ENCODE measurements around the gene SPECC1L. TPM values are rescaled to one million over a fixed set of nuclear protein-coding genes. Genes with fewer than 3 reads are reported as not detected.
"Not testable (repeated sequence)": the region's sequence is repeated elsewhere in the genome, so short reads cannot be mapped to it uniquely, and the experiment has no call there.

SPECC1L gene
- total RNA-seq, 4 donors from 2014 or later, result 18.2 to 114 (median 55.3) TPM

DNA sequence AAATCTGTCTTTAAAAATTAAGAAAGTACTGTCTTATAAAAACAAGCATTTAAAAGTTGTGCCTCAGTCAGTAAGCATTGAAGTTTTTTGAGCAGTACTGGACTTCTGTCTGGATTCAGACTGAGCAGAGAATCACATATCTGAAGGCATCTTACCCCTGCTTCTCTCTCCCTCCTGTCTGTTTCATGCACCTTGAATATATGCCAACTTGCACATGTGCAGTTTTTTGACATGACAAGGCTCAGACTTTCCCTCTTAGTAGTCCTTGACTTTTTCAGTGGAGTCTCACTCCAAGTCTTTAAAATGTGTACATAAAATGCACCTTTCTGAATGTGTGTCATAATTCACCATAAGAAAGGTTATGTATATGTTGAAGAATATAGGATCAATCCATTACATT, 19.8 kb downstream of the SPECC1L start:
- DNase-seq, result no peak
- no peaks in the 10 kb centered on the region for H3K27me3 ChIP-seq
- H3K9me3 ChIP-seq, result no peaks in the 10 kb centered on the region
- intact Hi-C loops (cut with DNase I; ENCODE audit: low total_unique reads), result no loop called here
- peak overlapping the region; percentile 60 to 79 for H3K27ac ChIP-seq
- H3K36me3 ChIP-seq, result no peaks in the 10 kb centered on the region
- no peak overlapping the region for H3K4me3 ChIP-seq
- H3K4me1 ChIP-seq, result peaks cover 10 to 16% of the 10 kb centered on the region in 2 donors
- TF ChIP-seq, protein P1, sequence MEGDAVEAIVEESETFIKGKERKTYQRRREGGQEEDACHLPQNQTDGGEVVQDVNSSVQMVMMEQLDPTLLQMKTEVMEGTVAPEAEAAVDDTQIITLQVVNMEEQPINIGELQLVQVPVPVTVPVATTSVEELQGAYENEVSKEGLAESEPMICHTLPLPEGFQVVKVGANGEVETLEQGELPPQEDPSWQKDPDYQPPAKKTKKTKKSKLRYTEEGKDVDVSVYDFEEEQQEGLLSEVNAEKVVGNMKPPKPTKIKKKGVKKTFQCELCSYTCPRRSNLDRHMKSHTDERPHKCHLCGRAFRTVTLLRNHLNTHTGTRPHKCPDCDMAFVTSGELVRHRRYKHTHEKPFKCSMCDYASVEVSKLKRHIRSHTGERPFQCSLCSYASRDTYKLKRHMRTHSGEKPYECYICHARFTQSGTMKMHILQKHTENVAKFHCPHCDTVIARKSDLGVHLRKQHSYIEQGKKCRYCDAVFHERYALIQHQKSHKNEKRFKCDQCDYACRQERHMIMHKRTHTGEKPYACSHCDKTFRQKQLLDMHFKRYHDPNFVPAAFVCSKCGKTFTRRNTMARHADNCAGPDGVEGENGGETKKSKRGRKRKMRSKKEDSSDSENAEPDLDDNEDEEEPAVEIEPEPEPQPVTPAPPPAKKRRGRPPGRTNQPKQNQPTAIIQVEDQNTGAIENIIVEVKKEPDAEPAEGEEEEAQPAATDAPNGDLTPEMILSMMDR (IDR thresholded peaks at IDR 0.05), result no peak
- TF ChIP-seq POLR2A (IDR thresholded peaks at IDR 0.05), result no peak

DNA sequence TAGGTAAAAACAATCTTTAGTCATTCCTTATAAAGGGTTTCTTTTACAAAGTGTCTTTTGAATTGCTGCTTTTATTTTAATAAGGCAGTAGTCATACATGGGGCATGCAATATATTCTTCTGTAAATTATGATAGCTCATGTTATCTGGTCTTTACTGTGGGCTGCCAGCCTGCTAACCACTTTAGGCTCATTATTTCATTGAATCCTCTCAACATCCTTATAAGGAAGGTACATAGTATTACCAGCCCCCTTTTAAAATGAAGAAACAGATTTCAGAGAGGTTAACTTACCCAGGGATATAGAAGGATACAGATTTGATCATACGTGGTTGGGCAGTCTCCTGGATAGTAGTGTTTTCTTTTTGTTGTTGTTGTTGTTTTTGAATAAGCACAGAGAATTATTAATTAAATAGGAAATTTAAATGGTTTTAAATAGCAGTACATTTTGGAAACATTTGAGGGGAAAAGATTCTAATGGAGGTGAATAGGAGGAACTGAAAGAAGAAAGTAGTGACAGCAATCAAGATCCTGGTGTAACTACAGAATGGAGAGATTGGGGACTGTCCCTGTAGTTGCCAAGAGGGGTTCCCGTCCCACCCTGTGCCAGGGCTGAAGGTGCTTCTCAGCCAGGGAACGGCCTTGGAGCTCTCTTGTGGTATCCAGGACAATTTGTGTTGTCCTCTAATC, 21.0 kb downstream of the SPECC1L start:
- intact Hi-C loops (cut with DNase I; ENCODE audit: low total_unique reads), result no loop called here
- H3K9me3 ChIP-seq, result no peaks in the 10 kb centered on the region
- no peak for DNase-seq
- H3K4me1 ChIP-seq, result peaks cover 10 to 16% of the 10 kb centered on the region in 2 donors
- TF ChIP-seq, protein P1 (IDR thresholded peaks at IDR 0.05), result no peak
- no peak for TF ChIP-seq POLR2A (IDR thresholded peaks at IDR 0.05)
- peak overlapping the region; percentile 25 to 34 for H3K27ac ChIP-seq
- H3K27me3 ChIP-seq, result no peaks in the 10 kb centered on the region
- H3K36me3 ChIP-seq, result no peaks in the 10 kb centered on the region
- no peak overlapping the region for H3K4me3 ChIP-seq

DNA sequence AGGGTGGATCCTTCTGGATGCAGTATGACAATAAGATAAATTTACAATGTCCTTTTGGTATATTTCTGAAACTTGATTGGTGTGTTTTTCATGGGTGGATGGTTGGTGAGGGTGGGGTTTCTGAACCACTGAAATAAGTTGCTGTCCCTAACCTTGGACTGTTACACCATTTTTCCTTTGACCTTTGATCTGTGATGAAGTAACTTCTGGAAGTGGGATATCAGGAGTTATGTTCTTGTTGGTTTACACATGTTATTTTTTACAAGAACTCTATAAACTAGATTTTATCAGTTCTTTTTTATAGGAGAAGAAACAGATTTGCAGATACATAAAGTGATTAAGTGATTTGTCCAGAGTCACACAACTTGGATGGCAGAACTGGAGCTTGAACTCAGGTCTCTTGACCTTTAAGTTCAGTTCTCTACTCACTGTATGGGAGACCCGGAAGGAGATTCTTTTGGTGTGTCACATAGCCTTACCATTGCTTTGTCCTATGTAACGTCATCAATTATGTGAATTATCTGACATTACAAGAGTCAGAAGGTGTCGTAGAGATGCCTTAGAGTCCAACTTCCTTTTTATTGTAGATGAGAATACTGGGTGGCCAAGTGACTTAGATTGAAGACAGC, 21.7 kb downstream of the SPECC1L start:
- peaks cover 10 to 16% of the 10 kb centered on the region in 2 donors for H3K4me1 ChIP-seq
- intact Hi-C loops (cut with DNase I; ENCODE audit: low total_unique reads); H3K36me3 ChIP-seq; H3K4me3 ChIP-seq; H3K9me3 ChIP-seq; H3K27me3 ChIP-seq; DNase-seq: not testable (repeated sequence)
- H3K27ac ChIP-seq, result peak overlapping the region; percentile 25 to 34

DNA sequence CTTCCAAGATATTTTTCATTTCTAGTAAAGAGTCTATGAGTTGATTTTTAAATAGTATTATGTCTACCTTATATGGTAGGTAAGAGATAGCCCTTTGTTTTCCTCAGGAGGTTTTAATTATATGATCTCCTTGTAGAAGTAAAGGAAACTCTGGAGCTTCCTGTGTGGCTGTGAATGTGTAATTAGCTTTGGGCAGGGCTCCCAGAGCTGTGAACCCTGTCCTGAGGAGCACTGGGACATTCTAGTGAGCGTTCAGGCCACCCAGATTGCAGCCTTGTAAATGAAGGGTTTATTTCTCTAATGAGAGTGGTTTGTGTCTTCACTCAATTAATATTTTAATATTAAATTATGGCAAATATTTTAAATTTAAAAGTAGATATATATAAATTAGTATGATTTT, 24.3 kb downstream of the SPECC1L start:
- H3K27me3 ChIP-seq; H3K4me1 ChIP-seq; H3K27ac ChIP-seq; intact Hi-C loops (cut with DNase I; ENCODE audit: low total_unique reads); H3K36me3 ChIP-seq; H3K4me3 ChIP-seq; DNase-seq; H3K9me3 ChIP-seq: not testable (repeated sequence)

DNA sequence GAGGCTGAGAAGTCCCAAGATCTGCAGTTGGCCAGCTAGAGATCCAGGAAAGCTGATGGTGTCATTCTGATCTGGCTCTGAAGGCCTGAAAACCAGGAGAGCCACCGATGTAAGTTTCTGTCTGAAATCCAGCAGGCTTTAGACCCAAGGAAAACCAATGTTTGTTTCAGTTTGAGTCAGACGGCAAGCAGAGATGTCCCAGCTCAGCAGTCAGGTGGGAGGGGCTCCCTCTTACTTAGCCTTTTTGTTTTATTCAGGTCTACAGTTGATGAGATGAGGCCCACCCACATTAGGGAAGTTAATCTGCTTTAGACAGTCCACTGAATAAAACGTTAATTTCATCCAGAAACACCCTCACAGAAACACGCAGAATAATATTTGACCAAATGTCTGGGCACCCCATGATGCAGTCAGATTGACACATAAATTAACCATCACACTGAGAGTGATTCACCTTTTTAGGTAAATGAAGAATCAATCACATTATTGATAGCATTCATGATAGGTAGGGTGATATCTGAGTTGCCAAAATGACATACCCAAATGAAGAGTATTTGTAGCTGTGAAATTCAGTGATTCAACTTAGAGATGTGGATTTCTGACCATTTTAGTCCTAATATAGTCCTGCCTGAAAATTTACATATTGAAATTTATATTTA, 28.0 kb downstream of the SPECC1L start:
- H3K27ac ChIP-seq; H3K36me3 ChIP-seq; H3K9me3 ChIP-seq; DNase-seq; H3K4me1 ChIP-seq; H3K4me3 ChIP-seq; intact Hi-C loops (cut with DNase I; ENCODE audit: low total_unique reads); H3K27me3 ChIP-seq: not testable (repeated sequence)

DNA sequence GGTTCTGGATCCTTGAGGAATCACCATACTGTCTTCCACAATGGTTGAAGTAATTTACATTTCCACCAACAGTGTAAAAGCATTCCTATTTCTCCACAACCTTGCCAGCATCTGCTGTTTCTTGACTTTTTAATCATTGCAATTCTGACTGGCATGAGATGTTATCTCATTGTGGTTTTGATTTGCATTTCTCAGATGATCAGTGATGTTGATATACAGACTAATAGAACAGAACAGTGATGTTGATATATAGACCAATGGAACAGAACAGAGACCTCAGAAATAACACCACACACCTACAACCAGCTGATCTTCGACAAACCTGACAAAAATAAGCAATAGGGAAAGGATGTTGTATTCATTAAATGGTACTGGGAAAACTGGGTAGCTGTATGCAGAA, 29.9 kb downstream of the SPECC1L start:
- H3K4me1 ChIP-seq; H3K36me3 ChIP-seq; DNase-seq; H3K27me3 ChIP-seq; H3K27ac ChIP-seq; intact Hi-C loops (cut with DNase I; ENCODE audit: low total_unique reads); H3K9me3 ChIP-seq; H3K4me3 ChIP-seq: not testable (repeated sequence)

DNA sequence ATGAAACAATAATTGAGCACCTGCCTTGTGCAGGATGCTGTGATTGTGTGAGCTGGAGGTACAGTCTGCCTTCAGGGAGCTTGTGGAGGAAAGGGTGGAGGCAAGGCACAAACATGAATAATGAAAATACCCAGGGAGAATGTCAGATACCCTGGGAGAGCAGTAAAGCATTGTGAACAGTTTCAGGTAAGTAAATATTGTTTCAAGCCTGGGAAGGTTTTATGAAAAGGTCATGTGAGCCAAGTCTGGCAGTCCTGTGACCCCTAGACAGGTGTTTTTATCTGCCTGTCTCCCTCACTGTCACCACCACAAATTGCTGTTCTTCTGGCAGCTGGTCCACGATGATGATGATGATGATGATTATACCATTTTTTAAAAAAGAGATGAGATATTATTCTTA, 32.0 kb downstream of the SPECC1L start:
- TF ChIP-seq, protein P1 (IDR thresholded peaks at IDR 0.05), result no peak
- TF ChIP-seq POLR2A (IDR thresholded peaks at IDR 0.05), result no peak
- H3K9me3 ChIP-seq, result no peaks in the 10 kb centered on the region
- no peaks in the 10 kb centered on the region for H3K36me3 ChIP-seq
- H3K27me3 ChIP-seq, result no peaks in the 10 kb centered on the region
- H3K4me3 ChIP-seq, result no peak overlapping the region
- intact Hi-C loops (cut with DNase I; ENCODE audit: low total_unique reads), result no loop called here
- no peak for DNase-seq
- H3K27ac ChIP-seq, result peak overlapping the region in 1 of 2 donors; percentile 69
- peaks cover 0 to 7% of the 10 kb centered on the region in 2 donors for H3K4me1 ChIP-seq

Data from uterus (tissue), 4 donors.